ENCODE measurements around the gene ULBP2.
"Not testable (repeated sequence)": the region's sequence is repeated elsewhere in the genome, so short reads cannot be mapped to it uniquely, and the experiment has no call there.

ULBP2 gene

DNA sequence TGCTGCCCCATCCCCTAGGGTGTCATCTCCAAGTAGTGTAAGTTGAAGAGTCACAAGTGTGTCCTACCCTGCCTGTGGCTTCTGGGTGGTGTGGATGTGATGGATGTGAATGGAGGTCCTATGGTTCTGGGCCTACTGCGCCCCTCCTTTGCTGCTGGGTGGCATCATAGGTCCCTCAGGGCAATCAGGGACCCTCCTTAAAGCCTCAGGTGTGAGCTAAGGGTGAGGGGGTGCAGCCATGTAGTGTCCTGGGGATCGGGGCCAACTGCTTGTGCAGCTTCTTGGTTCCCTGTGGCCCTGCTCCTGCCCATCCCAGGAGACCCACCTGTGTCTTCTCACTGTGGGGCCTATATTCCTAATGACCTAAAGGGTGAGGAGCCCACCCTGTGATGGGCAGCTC, 24.5 kb downstream of the ULBP2 start:
- DNase-seq (ENCODE audit: low read depth in 2 of 2, low spot score in 1 of 2), result not testable (repeated sequence)

DNA sequence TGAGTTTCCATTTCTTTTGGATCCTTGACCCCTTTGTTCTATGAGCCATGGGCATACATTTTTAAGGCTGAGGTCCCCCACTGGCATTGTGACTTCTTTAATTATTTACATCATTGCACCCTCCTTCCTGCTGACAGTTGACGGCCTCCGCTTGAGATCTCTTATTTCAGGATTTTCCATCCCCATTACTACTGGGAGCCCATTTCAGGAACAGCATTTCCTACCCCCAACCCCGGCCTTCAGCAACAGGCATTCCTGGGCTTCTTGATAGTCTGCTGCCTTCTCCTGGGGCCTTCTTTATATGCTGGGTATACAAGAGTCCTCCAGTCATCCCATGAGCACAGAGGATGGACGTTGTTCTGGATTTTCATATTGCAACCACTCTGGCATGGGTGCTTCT, 25.8 kb downstream of the ULBP2 start:
- DNase-seq (ENCODE audit: low read depth in 2 of 2, low spot score in 1 of 2), result no peak

DNA sequence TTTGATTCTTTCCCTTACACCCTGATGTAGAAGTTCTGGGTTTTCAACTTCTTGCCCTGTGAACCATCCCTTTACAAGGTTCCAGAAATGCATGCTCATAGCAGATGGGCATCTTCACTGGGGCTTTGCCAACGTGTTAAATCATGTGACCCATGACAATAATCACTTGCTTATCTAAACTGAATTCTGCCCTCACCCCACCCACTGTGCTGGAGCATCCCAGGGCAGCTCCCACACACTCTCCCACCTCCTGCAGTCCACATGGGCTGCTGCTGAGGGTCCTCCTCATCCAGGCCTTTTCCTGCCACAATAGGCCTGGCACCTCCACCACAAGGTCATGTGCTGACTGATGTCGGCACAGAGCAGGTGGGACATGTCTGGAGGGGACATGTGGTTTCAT, 26.2 kb downstream of the ULBP2 start:
- not testable (repeated sequence) for DNase-seq (ENCODE audit: low read depth in 2 of 2, low spot score in 1 of 2)

DNA sequence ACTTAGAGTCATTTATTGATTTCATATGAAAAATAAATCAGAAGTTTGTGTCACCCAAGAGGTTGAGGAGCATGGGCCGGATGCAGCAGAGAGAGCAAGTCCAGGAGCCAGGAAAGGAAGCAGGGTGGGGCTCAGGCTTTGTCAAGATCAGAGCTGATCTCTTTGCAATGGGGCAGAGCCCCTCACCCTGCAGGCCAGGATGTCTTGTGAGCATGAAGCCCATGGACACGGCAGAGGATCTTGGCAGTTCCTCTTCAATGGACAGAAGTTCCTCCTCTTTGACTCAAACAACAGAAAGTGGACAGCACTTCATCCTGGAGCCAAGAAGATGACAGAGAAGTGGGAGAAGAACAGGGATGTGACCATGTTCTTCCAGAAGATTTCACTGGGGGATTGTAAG, 27.1 kb downstream of the ULBP2 start:
- DNase-seq (ENCODE audit: low read depth in 2 of 2, low spot score in 1 of 2), result not testable (repeated sequence)

DNA sequence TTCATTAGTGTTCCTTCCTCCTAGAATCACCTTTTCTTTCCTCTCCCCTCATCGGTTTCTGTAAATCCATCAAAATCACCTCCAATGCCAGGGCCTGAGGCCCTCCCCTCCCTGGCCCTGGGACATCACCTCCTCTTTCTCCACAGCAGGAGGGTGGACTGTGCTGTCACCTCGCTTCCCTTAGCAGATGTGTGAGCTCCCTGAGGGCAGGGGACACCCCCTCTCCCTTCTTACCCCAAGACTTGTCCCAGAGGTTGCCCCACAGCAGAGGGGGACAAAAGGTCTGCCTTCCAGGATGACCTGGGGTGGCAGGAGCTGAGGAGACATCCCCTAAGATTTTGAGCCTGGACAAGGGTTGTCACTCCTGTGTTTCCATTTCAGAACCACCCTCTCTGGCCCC, 27.8 kb downstream of the ULBP2 start:
- DNase-seq (ENCODE audit: low read depth in 2 of 2, low spot score in 1 of 2), result no peak

DNA sequence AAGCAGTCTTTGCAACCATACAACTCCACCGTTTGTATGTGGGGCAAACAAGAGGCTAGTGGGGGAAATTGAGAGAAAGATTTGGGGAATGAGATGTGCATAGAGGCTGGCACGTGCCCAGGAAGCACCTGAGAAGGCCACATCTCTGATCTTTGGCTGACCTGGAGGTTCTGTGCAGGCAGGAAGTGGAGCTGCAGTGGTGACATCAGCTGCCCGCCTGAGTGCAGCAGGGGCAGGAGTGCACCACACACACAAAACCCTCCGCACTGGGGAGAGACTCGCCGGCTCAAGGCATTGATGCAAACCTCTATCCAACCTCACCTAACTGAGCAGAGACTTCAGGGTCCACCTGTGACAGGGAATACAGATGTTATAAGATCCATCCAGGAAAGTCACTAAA, 32.6 kb downstream of the ULBP2 start:
- DNase-seq (ENCODE audit: low read depth in 2 of 2, low spot score in 1 of 2), result not testable (repeated sequence)

DNA sequence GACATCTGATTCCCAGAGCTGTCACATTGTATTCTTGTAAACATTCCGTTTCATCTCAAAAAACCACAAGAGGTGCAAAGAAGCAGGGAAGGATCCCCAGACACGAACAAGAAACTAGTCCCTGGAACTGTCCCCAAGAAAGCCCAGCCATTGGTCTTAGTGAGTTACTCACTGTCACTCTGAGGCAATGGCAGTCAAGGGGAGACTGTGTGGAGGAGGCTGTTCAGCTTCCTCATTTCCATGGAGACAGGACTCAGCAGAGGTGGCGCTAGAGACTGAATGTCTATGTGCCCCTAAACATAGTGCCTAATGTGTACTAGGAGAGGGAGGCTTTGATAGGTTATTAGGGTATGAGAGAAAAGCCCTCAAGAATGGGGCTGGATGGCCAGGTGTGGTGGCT, 33.0 kb downstream of the ULBP2 start:
- no peak for DNase-seq (ENCODE audit: low read depth in 2 of 2, low spot score in 1 of 2)

DNA sequence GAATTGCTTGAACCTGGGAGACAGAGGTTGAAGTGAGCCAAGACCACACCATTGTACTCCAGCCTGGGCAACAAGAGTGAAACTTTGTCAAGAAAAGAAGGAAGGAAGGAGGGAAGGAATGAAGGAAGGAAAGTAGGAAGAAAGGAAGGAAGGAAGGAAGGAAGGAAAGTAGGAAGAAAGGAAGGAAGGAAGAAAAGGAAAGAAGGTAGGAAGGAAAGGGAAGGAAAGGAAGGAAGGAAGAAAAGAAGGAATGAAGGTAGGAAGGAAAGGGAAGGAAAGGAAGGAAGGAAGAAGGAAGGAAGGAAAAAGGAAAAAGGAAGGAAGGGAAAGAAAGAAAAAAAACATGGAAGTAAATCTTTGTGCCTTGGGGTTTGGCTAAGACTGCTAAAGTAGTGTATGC, 33.6 kb downstream of the ULBP2 start:
- no peak for DNase-seq (ENCODE audit: low read depth in 2 of 2, low spot score in 1 of 2)

DNA sequence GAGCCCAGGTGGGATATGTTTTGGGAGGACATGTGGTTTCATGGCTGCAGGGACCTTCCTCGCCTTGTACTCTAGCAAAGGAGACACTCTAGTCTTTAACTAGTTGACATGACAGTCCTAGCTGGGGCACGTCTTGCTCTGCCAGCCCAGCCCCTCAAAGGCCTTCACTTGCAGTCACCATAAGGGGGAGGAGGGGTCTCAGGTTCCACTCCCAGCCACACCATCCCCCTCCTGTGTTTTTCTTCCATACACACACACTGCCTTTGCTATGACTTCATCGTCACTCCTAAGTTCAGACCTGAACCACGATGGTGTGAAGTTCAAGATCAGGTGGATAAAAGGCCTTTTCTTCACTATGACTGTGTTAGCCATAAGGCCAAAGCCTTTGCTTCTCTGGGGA, 35.4 kb downstream of the ULBP2 start:
- no peak for DNase-seq (ENCODE audit: low read depth in 2 of 2, low spot score in 1 of 2)

DNA sequence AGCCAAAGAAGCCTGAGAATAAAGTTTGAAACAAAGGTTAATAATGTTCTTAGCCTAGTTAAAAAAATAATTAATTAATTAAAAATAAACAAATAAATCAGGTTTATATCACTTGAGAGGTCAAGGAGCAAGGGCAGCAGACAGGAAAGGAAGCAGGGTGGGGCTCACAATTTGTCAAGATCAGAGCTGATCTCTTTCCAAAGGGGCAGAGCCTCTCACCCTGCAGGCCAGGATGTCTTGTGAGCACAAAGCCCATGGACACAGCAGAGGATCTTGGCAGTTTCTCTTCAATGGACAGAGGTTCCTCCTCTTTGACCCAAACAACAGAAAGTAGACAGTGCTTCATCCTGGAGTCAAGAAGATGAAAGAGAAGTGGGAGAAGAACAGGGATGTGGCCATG, 36.8 kb downstream of the ULBP2 start:
- DNase-seq (ENCODE audit: low read depth in 2 of 2, low spot score in 1 of 2), result no peak

DNA sequence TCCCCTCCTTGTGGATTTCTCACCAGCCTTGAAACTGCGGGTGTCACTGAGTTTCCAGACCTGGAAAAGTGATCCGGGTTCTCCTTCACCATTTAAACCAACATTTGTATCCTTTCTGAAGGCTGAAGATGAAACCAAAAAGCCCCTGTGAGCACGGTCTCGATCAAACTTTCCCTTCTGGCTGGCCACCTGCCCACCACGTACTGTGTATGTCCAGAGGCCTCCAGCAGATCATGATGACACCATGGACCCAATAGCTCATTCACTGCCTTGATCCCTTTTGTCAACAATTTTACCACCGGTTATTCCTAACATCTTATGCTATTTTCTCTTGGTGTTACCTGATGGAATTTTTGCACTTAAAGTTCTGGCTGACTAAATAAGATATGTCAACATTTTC, 37.5 kb downstream of the ULBP2 start:
- DNase-seq (ENCODE audit: low read depth in 2 of 2, low spot score in 1 of 2), result no peak

DNA sequence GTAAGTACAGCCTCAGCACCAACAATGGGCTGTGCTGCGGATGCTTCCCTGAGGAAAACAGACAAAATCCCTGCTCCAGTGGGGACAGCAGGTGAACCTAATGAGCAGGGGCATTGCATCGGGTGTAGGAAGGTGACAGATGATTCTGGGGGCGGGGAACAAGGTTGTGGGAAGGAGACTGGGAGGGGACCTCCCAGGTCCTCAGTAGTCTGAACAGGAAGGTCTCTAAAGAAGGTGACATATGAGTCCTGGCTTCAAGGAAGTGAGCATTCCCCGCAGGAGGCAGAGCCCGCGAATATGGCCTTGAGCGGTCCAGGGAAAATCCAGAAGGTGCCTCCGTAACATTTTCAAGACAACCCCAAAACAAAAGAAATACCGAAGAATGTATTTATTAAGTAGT, 41.3 kb downstream of the ULBP2 start:
- DNase-seq (ENCODE audit: low read depth in 2 of 2, low spot score in 1 of 2), result no peak

DNA sequence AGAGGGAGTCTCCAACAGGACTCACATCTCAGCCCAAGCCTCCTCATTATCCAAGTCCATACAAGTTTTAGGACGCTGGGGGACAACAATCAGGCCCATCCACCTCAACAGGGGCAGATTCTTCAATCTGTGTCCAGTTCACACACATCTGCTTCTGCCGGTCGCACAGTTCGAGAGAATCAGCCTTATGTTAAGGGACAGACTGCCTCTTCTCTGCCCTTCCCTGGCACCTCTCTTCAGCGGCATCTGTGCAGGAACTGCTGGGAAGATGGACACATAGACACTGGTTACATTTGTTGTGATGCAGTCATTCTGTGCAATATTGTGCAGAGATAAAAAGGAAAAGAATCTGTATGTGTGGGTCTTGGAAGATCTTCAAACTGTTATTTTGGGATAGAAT, 43.0 kb downstream of the ULBP2 start:
- no peak for DNase-seq (ENCODE audit: low read depth in 2 of 2, low spot score in 1 of 2)

DNA sequence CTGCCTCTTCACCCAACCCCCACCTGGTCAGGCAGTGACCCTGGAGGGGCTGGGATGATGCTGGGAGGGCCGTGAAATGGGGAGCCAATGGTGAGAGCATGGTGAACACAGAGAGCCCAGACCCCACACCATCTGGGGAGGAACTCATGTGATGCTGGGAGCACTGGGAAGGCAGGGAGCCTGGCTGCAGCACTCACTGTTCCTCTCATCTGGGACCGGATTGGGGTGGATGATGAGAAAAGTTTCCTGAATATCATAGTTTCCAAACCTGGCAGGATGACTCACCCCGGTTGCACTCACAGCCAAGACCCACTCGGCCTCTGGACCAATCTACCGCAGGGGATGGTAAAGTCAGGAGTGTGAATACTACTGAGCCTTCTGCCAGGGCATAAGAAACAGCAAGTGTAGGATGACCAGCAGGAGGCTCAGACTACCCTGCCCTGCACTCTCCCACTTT, 43.7 kb downstream of the ULBP2 start:
- DNase-seq (ENCODE audit: low read depth in 2 of 2, low spot score in 1 of 2), result no peak

DNA sequence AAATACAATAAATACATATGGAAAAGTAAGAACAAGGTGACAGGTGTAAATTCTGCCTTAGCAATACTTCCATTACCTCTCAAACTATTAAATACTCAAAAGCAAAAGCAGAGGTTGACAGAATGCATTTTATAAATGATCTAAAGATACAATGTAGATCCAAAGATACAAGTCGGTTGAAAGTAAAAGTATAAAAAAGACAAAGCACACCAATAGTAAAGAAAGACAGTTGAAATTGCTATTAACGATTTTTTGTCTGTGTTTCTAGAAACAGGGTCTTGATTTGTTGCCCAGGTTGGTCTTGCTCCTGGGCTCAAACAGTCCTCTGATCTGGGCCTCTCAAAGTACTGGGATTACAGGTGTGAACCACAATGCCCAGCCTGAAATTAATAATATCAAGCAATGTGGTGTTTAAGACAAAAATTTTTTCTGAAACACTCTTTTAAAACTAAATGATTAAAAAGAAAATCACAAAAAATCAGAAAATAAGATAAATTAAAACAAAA, 45.8 kb downstream of the ULBP2 start:
- DNase-seq (ENCODE audit: low read depth in 2 of 2, low spot score in 1 of 2), result no peak

DNA sequence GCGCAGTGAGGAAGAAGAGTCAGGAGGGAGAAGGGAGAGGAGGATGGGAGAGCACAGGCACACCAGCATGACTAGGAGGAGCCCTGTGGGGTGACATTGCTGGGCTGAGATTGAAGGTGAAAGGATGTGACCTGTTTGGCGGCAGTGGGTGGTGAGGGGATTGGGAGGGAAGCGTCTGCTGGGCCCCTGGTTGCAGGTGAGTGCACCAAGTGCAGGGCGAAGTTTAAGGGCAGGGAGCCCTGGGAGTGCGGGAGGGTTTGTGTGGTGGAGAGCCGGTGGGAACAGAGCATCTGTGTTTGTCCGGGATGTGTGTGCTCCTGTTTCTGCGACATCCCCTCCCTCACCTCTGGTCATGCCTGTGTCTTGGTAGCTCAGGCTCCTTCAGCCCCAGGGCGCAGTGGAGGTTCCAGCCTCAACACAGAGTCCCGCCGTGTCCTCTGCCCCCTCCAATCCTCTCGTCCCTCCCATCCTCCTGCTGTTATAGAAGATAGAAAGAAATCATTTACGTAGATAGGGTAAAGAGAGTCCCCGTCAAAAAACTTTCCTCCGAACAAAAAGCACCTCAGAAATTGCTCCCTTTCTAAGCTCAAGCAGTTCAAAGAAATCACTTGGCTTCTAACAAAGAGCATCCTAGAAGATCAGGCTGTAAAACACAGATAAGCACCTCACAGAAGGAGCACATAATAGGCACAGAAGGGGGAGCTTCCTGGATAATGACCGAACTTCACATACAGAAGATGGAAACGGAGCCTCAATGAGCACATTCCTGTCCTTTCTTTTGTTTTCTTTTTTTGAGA, 46.9 kb downstream of the ULBP2 start:
- no peak for DNase-seq (ENCODE audit: low read depth in 2 of 2, low spot score in 1 of 2)

DNA sequence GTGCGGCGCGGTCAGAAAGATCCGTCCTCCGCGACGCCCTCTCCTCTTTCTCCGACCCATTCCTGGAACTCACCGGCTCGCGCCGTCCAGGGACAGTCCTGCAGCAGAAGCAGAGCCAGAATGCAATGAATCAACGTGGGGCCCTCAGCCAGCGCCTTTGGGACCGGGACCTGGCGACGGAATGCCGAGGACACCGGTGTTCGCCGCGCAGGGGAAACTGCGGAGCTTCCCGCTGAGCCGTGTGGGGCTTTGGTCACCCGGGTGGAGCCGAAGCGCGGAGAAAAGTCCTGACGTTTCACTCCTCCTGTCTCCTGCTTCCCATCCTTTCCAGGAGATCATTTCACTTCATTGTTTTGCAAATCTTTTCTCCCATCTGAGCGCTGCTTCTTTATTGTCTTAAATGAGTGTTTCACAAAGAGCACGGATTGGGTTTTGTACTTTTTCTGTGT, 48.4 kb downstream of the ULBP2 start:
- no peak for DNase-seq (ENCODE audit: low read depth in 2 of 2, low spot score in 1 of 2)

DNA sequence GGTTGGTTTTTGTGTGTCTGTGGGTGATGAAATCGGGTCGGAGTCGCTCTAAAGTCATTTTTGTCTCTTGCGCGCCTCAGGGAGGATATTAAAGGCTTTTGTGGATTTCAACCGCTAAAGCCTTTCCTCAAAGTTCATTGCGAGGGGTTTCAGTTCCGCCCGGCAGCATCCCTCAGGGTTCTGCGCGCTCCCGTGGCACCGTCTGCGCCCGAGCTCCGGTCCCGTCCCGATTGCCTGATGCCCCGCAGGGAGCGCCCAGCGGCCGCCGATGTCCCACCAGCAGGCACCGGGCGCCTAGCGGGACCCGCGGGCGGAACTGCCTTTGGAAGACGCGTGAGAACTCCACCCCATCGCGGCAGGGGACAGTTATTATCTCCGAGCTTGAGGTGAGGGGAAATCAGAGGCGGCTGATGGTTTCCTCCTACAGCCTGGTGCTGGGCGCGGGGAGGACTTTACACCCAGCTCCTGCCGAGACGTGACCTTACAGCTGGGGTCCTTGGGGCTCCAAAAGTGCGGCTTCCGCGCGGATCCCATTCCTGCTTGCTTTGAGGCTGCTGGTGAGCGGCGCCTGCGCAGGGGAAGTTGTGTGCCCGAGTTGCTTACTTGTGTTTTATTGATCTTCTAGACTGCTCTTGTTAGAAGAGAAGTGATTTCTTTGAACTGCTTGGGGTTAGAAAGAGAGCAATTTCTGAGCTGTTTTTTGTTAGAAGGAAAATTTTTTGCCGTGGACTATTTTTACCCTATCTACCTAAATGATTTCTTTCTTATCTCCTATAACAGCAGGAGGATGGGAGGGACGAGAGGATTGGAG, 49.1 kb downstream of the ULBP2 start:
- no peak for DNase-seq (ENCODE audit: low read depth in 2 of 2, low spot score in 1 of 2)

DNA sequence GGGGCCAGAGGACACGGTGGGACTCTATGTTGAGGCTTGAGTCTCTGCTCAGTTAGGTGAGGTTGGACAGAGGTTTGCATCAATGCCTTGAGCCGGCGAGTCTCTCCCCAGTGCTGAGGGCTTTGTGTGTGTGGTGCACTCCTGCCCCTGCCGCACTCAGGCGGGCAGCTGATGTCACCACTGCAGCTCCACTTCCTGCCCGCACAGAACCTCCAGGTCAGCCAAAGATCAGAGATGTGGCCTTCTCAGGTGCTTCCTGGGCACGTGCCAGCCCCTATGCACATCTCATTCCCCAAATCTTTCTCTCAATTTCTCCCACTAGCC, 49.6 kb downstream of the ULBP2 start:
- not testable (repeated sequence) for DNase-seq (ENCODE audit: low read depth in 2 of 2, low spot score in 1 of 2)

DNA sequence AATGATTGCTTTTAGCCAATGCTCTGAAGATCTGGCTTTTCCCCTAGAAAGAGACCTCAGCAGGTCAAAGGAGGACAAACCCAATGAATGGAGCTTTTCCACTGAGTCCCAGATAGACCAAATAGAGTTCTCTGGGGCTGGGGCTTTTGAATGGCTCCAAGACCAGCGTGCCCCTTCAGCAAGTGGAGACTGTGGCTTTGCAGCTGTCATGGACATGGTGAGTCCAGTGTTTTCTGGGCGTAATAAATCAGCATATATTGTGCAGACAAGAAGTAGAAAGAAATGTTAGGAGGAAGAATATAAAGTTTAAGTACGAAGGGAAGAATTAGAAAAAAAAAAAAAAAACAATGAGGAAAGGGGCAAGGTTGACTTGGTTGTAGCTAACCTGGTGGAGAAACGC, 50.0 kb downstream of the ULBP2 start:
- DNase-seq (ENCODE audit: low read depth in 2 of 2, low spot score in 1 of 2), result no peak

DNA sequence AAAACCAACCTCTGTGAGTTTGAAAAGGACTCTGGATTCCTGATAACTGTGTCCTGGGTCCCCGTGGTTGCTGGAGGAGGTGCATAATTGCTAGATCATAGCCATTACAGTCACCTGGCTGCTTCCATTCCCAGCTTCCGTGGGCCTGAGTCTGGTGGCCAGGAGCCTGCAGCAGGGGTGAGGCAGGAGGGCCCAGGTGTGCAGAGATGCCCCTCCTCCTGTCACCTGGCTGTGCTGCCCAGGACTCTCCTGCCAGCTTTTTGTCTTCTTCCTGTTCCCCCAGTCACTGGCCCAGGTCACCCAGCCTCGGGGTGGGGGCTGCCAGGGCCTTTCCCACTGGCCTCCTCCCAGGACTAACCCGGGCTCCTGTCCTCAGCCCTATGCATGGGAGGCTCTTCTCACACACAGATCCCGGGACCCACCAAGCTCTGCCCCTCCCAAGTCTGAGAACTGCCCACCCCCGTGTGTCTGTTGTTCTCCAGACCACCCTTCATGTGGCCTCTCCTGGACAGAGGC, 53.5 kb downstream of the ULBP2 start:
- no peak for DNase-seq (ENCODE audit: low read depth in 2 of 2, low spot score in 1 of 2)

DNA sequence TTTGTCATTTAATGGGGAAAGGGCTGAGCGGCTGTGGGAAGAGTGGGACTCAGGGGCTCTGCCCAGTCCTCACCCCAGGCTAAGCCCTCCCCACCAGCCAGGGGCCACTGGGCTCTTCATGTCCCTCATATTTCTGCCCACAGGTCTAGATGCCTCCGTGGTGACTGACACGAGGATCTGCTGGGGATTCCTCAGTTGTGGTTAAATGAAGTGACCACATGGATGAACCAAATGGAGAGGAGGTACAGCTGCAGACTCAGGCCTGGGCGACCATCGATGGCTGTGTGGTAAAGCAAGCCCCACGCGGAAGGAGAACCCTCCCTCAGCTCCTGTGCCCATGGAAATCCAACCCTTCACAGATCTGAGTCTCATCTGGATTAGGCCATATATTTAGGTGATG, 54.2 kb downstream of the ULBP2 start:
- DNase-seq (ENCODE audit: low read depth in 2 of 2, low spot score in 1 of 2), result no peak

Data from stimulated activated CD8-positive, alpha-beta memory T cell treated with anti-CD3 and anti-CD28 coated beads, Interleukin-4, amount 100 ng/mL, for 1 hour (primary cell).